ENCODE measurements around the gene PLPP7. TPM values are rescaled to one million over a fixed set of nuclear protein-coding genes. Genes with fewer than 3 reads are reported as not detected.

Gene PLPP7
- polyA plus RNA-seq, 2 of the 4 experiments (the other 2 are of a cell fraction) = 0.08 TPM; not detected in 1

DNA sequence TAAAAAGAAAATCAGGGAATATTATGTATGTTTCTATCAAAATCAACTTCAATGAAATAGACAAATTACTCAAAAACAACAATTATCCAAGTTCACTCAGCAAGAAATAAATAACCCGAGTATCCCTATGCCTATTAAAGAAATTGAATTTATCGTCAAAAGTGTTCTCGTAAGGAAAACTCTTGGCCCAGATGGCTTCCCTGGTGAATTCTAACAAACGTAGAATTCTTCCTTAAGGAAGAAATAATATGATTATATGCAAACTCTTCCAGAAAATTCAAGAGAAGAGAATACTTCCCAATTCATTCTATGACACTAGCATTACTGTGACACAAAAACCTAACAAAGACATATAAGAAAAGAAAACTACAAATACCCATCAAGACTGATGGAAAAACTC lies 42.9 kb upstream of the PLPP7 start:
- POLR2A ChIA-PET = no interaction called here
- 65% methylated on average over 4 of the region's 4 CpGs for WGBS (ENCODE audit: missing lambda C conversion rate)
- Histone ChIP-seq H3K4me3 (no peak overlapping the region), H3K4me1 (no peaks in the 10 kb centered on the region), H3K4me2 (no peak overlapping the region), H3K27ac (no peak overlapping the region), H3K9me3 (peaks cover 3% of the 10 kb centered on the region; the same call in 1 of the 3 replicates)
- no peak for DNase-seq (ENCODE audit: low read depth in 1 of 2, low spot score in 1 of 2)
- no peak for TF ChIP-seq CEBPB (IDR thresholded peaks at IDR 0.05)
- no peak for TF ChIP-seq CHD2 (IDR thresholded peaks at IDR 0.05; ENCODE audit: low read length, partially characterized antibody)
- no peak for TF ChIP-seq TP53 (CRISPR knock-in tag; IDR thresholded peaks at IDR 0.05)
- TF ChIP-seq EHMT2 (IDR thresholded peaks at IDR 0.05; ENCODE audit: low read depth) = no peak
- TF ChIP-seq HOXB13 (CRISPR knock-in tag; IDR thresholded peaks at IDR 0.05; ENCODE audit: low read depth) = no peak
- no peak for TF ChIP-seq SMC3 (IDR thresholded peaks at IDR 0.05)
- TF ChIP-seq SREBF2 (IDR thresholded peaks at IDR 0.05) = no peak
- TF ChIP-seq MYC (IDR thresholded peaks at IDR 0.05; ENCODE audit: borderline replicate concordance, low read length) = no peak
- no peak for TF ChIP-seq HOXB5 (CRISPR knock-in tag; IDR thresholded peaks at IDR 0.05)
- CTCF ChIA-PET = interaction anchor here (0.6 to 1.4 kb wide), 3 partner anchors 15 to 906 kb away, joined by 3 read pairs; no protein-coding TSS in a partner anchor
- ATAC-seq = no peak
- no peak for FAIRE-seq

DNA sequence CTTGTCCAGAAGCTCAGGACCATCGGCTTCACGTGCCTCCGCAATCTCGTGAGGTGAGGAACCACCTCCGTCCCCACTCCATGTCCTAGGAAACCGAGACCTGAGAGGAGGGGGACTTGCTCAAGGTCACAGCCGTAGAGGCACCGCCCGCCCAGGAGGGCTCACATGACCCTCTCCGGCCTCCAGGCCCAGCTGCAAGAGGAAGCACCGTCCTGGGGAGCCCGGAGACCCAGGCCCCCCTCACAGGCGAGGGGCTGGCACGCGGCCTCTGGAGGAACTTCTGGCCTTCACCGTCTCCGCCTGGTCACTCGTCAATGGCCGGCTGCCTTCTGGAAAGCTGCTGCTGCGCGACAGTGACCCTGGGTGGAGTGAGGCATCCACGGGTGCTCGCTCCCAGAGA lies 37.4 kb upstream of the PLPP7 start:
- Histone ChIP-seq H3K4me3 (no peak overlapping the region), H3K4me1 (peaks cover 8% of the 10 kb centered on the region), H3K27ac (no peak overlapping the region), H3K9me3 (no peaks in the 10 kb centered on the region), H3K4me2 (no peak overlapping the region)
- CTCF ChIA-PET = interaction anchor here (0.8 to 2.4 kb wide), 2 partner anchors 74 to 84 kb away, joined by 3 to 11 read pairs; no protein-coding TSS in a partner anchor
- FAIRE-seq (no peak), DNase-seq (ENCODE audit: low read depth in 1 of 2, low spot score in 1 of 2) (no peak), ATAC-seq (no peak)
- TF ChIP-seq NFE2L2 (conservative IDR thresholded peaks at IDR 0.05; ENCODE audit: low read length) (no peak), ZFP36 (IDR thresholded peaks at IDR 0.05; ENCODE audit: borderline replicate concordance, partially characterized antibody) (no peak), CHD2 (IDR thresholded peaks at IDR 0.05; ENCODE audit: low read length, partially characterized antibody) (no peak), POLR2AphosphoS2 (conservative IDR thresholded peaks at IDR 0.05; ENCODE audit: low read length) (no peak), EHMT2 (IDR thresholded peaks at IDR 0.05; ENCODE audit: low read depth) (no peak), RAD21 (conservative IDR thresholded peaks at IDR 0.05 in 1 of 2, IDR thresholded peaks at IDR 0.05 in 1 of 2) (no peak), CHD4 (IDR thresholded peaks at IDR 0.05; ENCODE audit: borderline replicate concordance) (no peak), FOXS1 (CRISPR knock-in tag; IDR thresholded peaks at IDR 0.05) (no peak), HDAC2 (IDR thresholded peaks at IDR 0.05) (no peak), KDM1A (IDR thresholded peaks at IDR 0.05; ENCODE audit: low read depth) (no peak), HEYL (CRISPR knock-in tag; IDR thresholded peaks at IDR 0.05) (no peak), POLR2A (IDR thresholded peaks at IDR 0.05; ENCODE audit: low read length) (no peak), SMC3 (IDR thresholded peaks at IDR 0.05) (no peak), RFX5 (IDR thresholded peaks at IDR 0.05) (no peak), JUNB (IDR thresholded peaks at IDR 0.05) (no peak), CBX2 (IDR thresholded peaks at IDR 0.05; ENCODE audit: borderline replicate concordance, low read depth) (no peak), TFCP2L1 (CRISPR knock-in tag; IDR thresholded peaks at IDR 0.05) (no peak)
- TF ChIP-seq, protein P1, sequence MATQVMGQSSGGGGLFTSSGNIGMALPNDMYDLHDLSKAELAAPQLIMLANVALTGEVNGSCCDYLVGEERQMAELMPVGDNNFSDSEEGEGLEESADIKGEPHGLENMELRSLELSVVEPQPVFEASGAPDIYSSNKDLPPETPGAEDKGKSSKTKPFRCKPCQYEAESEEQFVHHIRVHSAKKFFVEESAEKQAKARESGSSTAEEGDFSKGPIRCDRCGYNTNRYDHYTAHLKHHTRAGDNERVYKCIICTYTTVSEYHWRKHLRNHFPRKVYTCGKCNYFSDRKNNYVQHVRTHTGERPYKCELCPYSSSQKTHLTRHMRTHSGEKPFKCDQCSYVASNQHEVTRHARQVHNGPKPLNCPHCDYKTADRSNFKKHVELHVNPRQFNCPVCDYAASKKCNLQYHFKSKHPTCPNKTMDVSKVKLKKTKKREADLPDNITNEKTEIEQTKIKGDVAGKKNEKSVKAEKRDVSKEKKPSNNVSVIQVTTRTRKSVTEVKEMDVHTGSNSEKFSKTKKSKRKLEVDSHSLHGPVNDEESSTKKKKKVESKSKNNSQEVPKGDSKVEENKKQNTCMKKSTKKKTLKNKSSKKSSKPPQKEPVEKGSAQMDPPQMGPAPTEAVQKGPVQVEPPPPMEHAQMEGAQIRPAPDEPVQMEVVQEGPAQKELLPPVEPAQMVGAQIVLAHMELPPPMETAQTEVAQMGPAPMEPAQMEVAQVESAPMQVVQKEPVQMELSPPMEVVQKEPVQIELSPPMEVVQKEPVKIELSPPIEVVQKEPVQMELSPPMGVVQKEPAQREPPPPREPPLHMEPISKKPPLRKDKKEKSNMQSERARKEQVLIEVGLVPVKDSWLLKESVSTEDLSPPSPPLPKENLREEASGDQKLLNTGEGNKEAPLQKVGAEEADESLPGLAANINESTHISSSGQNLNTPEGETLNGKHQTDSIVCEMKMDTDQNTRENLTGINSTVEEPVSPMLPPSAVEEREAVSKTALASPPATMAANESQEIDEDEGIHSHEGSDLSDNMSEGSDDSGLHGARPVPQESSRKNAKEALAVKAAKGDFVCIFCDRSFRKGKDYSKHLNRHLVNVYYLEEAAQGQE (IDR thresholded peaks at IDR 0.05) = no peak
- POLR2A ChIA-PET = no interaction called here
- WGBS (ENCODE audit: missing lambda C conversion rate) = 92% methylated on average over 19 of the region's 23 CpGs

All from A549 (cell line).